GM21825 (cell line): ENCODE data around the gene OXT.

ENCODE experiments used
- ATAC-seq: cut with Tn5 transposase; IDR thresholded peaks from one replicate; pipeline ENCODE4 v1.9.1; 2021; ENCODE audit warnings: mild to moderate bottlenecking, moderate library complexity; ENCODE audit not compliant: unreplicated experiment

Gene OXT

GRCh38 chr20:3084283-3084985, 13.0 kb downstream of the OXT start, which contains the start of gene AVP:
Gene AVP, minus strand, starts transcription at chr20:3084724. Its CDS starts 50 bp downstream, at chr20:3084674.
- ATAC-seq, result no peak

GRCh38 chr20:3084986-3085360, 13.6 kb downstream of the OXT start:
- ATAC-seq, result no peak

GRCh38 chr20:3085571-3086072, 14.2 kb downstream of the OXT start:
- no peak for ATAC-seq

GRCh38 chr20:3088031-3088430, 16.6 kb downstream of the OXT start:
- no peak for ATAC-seq

- ATAC-seq, result no peak
Observed at GRCh38 chr20:3090565-3090964, 19.1 kb downstream of the OXT start.

GRCh38 chr20:3092611-3093379, 21.4 kb downstream of the OXT start:
- no peak for ATAC-seq

- ATAC-seq, result no peak
Observed at GRCh38 chr20:3093861-3094361, 22.5 kb downstream of the OXT start.

GRCh38 chr20:3094848-3095629, 23.6 kb downstream of the OXT start:
- no peak for ATAC-seq

GRCh38 chr20:3100480-3100879, 29.1 kb downstream of the OXT start:
- no peak for ATAC-seq

- no peak for ATAC-seq
Observed at GRCh38 chr20:3101251-3101650, 29.8 kb downstream of the OXT start.

GRCh38 chr20:3101737-3102574, 30.5 kb downstream of the OXT start:
- no peak for ATAC-seq

- ATAC-seq, result no peak
Observed at GRCh38 chr20:3102575-3103368, 31.4 kb downstream of the OXT start.

GRCh38 chr20:3103369-3104032, 32.1 kb downstream of the OXT start:
- no peak for ATAC-seq

GRCh38 chr20:3105256-3106137, 34.1 kb downstream of the OXT start:
- no peak for ATAC-seq

- ATAC-seq, result no peak
Observed at GRCh38 chr20:3106185-3106584, 34.8 kb downstream of the OXT start.

- ATAC-seq, result no peak
Observed at GRCh38 chr20:3106658-3107463, 35.4 kb downstream of the OXT start.

GRCh38 chr20:3107464-3108025, 36.1 kb downstream of the OXT start:
- no peak for ATAC-seq
